GM12878 (cell line): ENCODE results near the gene C1orf35.

Experiments
- CBX5 ChIP-seq: sonication (generic); IDR thresholded peaks from 2 replicates; pipeline ENCODE4 v1.6.1; 2016; ENCODE audit warnings: low read depth, moderate library complexity, mild to moderate bottlenecking, inconsistent platforms
- CREB1 ChIP-seq: IDR thresholded peaks from 2 replicates; pipeline ENCODE4 v1.6.1; 2012; ENCODE audit warnings: low read depth, mild to moderate bottlenecking, inconsistent platforms
- NFIC ChIP-seq: IDR thresholded peaks from 2 replicates; pipeline ENCODE4 v1.6.1; 2012; ENCODE audit warnings: low read depth, mild to moderate bottlenecking, inconsistent platforms, low read length, moderate library complexity
- PML ChIP-seq: IDR thresholded peaks from 2 replicates; pipeline ENCODE4 v1.6.1; 2012; ENCODE audit warnings: low read length, inconsistent platforms
- RAD21 ChIP-seq: IDR thresholded peaks from 2 replicates; pipeline ENCODE4 v1.6.1; 2011; ENCODE audit warnings: mild to moderate bottlenecking, low read depth, low read length, moderate library complexity; ENCODE audit not compliant: insufficient read depth
- SMC3 ChIP-seq: IDR thresholded peaks from 2 replicates; pipeline ENCODE4 v1.6.1; 2011; ENCODE audit warnings: low read length, improper control_type of control experiment, borderline replicate concordance
- TARDBP ChIP-seq: IDR thresholded peaks from 2 replicates; pipeline ENCODE4 v1.6.1; 2016; ENCODE audit warnings: borderline replicate concordance
- YY1 ChIP-seq: IDR thresholded peaks from 2 replicates; pipeline ENCODE4 v1.6.1; 2011; ENCODE audit warnings: low read depth, mild to moderate bottlenecking, low read length
- TF ChIP-seq, protein P1 (sequence below): fragments of 450-650 bp; IDR thresholded peaks from 2 replicates; pipeline ENCODE4 v1.6.1; 2016; ENCODE audit warnings: mild to moderate bottlenecking
- TF ChIP-seq, protein P2 (sequence below), 3 experiments: IDR thresholded peaks in 2 of 3; conservative IDR thresholded peaks in 1 of 3; 2 replicates each; pipeline ENCODE4 v1.5.1; 2011; ENCODE audit warnings: low read depth in 3 of 3, low read length in 3 of 3, mild to moderate bottlenecking in 3 of 3, control low read depth in 2 of 3, moderate library complexity in 2 of 3, inconsistent platforms in 1 of 3, mixed read lengths in 1 of 3; ENCODE audit not compliant: control insufficient read depth in 2 of 3, insufficient read depth in 1 of 3; ENCODE audit errors: extremely low read depth in 1 of 3

DNA sequence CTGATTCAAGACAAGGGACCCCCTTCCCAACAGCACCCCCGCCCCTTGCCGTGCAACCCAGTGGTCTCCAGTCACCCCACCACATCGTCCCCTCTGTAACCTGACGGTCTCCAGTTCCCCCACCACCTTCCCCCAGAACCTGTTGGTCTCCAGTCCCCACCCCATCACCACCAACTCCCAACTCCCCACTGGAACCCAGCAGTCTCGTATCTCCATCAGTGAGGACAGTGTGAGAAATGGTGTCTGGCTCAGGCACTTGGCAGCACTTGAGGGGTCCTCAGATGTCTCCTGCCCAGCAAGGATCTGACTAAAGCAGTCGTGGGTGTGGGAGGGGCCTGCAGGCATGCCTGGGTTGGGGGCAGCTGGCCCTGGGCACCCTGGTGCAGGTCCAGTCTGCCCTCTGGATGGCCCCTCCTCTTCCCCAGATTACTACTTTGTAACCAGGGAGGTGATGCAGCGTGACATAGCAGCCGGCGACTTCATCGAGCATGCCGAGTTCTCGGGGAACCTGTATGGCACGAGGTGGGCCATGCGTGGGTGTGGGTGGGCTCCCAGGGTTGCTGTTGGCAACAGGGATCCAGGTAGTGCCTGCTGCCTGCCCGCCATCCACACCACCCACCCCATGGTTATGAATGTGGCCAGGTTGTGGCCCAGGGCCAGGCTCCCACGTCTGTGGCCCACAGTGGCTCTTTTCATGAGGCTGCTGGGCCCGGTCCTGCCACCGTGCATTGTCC, 43.5 kb upstream of the C1orf35 start:
- TF ChIP-seq TARDBP, result no peak
- TF ChIP-seq, protein P1, sequence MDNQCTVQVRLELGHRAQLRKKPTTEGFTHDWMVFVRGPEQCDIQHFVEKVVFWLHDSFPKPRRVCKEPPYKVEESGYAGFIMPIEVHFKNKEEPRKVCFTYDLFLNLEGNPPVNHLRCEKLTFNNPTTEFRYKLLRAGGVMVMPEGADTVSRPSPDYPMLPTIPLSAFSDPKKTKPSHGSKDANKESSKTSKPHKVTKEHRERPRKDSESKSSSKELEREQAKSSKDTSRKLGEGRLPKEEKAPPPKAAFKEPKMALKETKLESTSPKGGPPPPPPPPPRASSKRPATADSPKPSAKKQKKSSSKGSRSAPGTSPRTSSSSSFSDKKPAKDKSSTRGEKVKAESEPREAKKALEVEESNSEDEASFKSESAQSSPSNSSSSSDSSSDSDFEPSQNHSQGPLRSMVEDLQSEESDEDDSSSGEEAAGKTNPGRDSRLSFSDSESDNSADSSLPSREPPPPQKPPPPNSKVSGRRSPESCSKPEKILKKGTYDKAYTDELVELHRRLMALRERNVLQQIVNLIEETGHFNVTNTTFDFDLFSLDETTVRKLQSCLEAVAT, result no peak
- TF ChIP-seq CBX5, result no peak
- no peak for TF ChIP-seq YY1
- no peak for TF ChIP-seq SMC3
- TF ChIP-seq RAD21, result no peak
- TF ChIP-seq, protein P2, sequence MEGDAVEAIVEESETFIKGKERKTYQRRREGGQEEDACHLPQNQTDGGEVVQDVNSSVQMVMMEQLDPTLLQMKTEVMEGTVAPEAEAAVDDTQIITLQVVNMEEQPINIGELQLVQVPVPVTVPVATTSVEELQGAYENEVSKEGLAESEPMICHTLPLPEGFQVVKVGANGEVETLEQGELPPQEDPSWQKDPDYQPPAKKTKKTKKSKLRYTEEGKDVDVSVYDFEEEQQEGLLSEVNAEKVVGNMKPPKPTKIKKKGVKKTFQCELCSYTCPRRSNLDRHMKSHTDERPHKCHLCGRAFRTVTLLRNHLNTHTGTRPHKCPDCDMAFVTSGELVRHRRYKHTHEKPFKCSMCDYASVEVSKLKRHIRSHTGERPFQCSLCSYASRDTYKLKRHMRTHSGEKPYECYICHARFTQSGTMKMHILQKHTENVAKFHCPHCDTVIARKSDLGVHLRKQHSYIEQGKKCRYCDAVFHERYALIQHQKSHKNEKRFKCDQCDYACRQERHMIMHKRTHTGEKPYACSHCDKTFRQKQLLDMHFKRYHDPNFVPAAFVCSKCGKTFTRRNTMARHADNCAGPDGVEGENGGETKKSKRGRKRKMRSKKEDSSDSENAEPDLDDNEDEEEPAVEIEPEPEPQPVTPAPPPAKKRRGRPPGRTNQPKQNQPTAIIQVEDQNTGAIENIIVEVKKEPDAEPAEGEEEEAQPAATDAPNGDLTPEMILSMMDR (IDR thresholded peaks at IDR 0.05 in 2 of 3, conservative IDR thresholded peaks at IDR 0.05 in 1 of 3; ENCODE audit: control insufficient read depth in 2 of 3, extremely low read depth in 1 of 3, insufficient read depth in 1 of 3, low read depth in 3 of 3, low read length in 3 of 3), result no peak
- no peak for TF ChIP-seq NFIC
- no peak for TF ChIP-seq CREB1
- no peak for TF ChIP-seq PML
